ENCODE measurements around the gene CPNE2.
"Not testable (repeated sequence)": the region's sequence is repeated elsewhere in the genome, so short reads cannot be mapped to it uniquely, and the experiment has no call there.

Gene CPNE2

GRCh38 chr16:57187902-57188710 is 95.7 kb downstream of the CPNE2 start:
- H3K14ac ChIP-seq (ENCODE audit: low read length); H2BK5ac ChIP-seq (ENCODE audit: low read length); H2AK5ac ChIP-seq (ENCODE audit: low read depth, low read length); H4K91ac ChIP-seq (ENCODE audit: low read depth, low read length, poor library complexity); H3K9me3 ChIP-seq (replicated peaks in 1 of 2; ENCODE audit: control insufficient read depth in 2 of 2, insufficient read depth in 1 of 2, low read depth in 1 of 2, low read length in 2 of 2); H3K27me3 ChIP-seq (ENCODE audit: control insufficient read depth in 3 of 3, insufficient read depth in 3 of 3, low read depth in 1 of 3, low read length in 3 of 3); H2BK12ac ChIP-seq (ENCODE audit: low read length); H3K9ac ChIP-seq (ENCODE audit: low read depth, low read length, poor library complexity); H3K18ac ChIP-seq (ENCODE audit: low read length); H3K27ac ChIP-seq (replicated peaks; ENCODE audit: low read length); H2BK120ac ChIP-seq (ENCODE audit: low read depth, low read length); H3K23ac ChIP-seq (ENCODE audit: low read depth, low read length, poor library complexity); H2BK15ac ChIP-seq (ENCODE audit: low read length); DNase-seq (ENCODE audit: low spot score); H3K4ac ChIP-seq (ENCODE audit: low read length); H2AFZ ChIP-seq (ENCODE audit: low read length); H4K8ac ChIP-seq (ENCODE audit: low read depth, low read length): not testable (repeated sequence)
- peak overlapping the region in 1 of 2 donors; percentile 78 for H3K4me3 ChIP-seq (ENCODE audit: low read length in 2 of 2)
- peaks cover 0 to 21% of the 10 kb centered on the region in 2 donors for H3K36me3 ChIP-seq (replicated peaks in 1 of 2; ENCODE audit: control insufficient read depth in 2 of 2, insufficient read depth in 2 of 2, low read length in 2 of 2)
- H3K79me1 ChIP-seq (ENCODE audit: low read depth, low read length), result peaks cover 10% of the 10 kb centered on the region
- 100% methylated on average over 3 of the region's 18 CpGs; no CpG with 5 or more reads in 1 of the 2 donors for WGBS, 2 donors (ENCODE audit: extremely low coverage in 2 of 2, insufficient read length in 2 of 2, insufficient replicate concordance in 1 of 2)
- peaks cover 2 to 16% of the 10 kb centered on the region in 2 donors for H3K4me1 ChIP-seq (ENCODE audit: control insufficient read depth in 2 of 2, insufficient read depth in 1 of 2, low read depth in 1 of 2, low read length in 2 of 2)
- H3K4me2 ChIP-seq (ENCODE audit: insufficient read depth, low read length, poor library complexity, severe bottlenecking), result peak overlapping the region; percentile 71

GRCh38 chr16:57188711-57189002 is 96.3 kb downstream of the CPNE2 start:
- H2BK15ac ChIP-seq (ENCODE audit: low read length), result no peak overlapping the region
- H3K27ac ChIP-seq (replicated peaks; ENCODE audit: low read length), result no peak overlapping the region
- H3K4me2 ChIP-seq (ENCODE audit: insufficient read depth, low read length, poor library complexity, severe bottlenecking), result no peak overlapping the region
- no peak overlapping the region for H2AK5ac ChIP-seq (ENCODE audit: low read depth, low read length)
- H3K4me3 ChIP-seq (ENCODE audit: low read length in 2 of 2), result no peak overlapping the region
- peaks cover 2 to 16% of the 10 kb centered on the region in 2 donors for H3K4me1 ChIP-seq (ENCODE audit: control insufficient read depth in 2 of 2, insufficient read depth in 1 of 2, low read depth in 1 of 2, low read length in 2 of 2)
- H2BK120ac ChIP-seq (ENCODE audit: low read depth, low read length), result no peak overlapping the region
- H2BK12ac ChIP-seq (ENCODE audit: low read length), result no peak overlapping the region
- H3K18ac ChIP-seq (ENCODE audit: low read length), result no peak overlapping the region
- no peak overlapping the region for H2BK5ac ChIP-seq (ENCODE audit: low read length)
- no peak overlapping the region for H3K9ac ChIP-seq (ENCODE audit: low read depth, low read length, poor library complexity)
- H4K8ac ChIP-seq (ENCODE audit: low read depth, low read length), result no peak overlapping the region
- DNase-seq (ENCODE audit: low spot score), result no peak
- no peak overlapping the region for H2AFZ ChIP-seq (ENCODE audit: low read length)
- no peaks in the 10 kb centered on the region for H3K9me3 ChIP-seq (replicated peaks in 1 of 2; ENCODE audit: control insufficient read depth in 2 of 2, insufficient read depth in 1 of 2, low read depth in 1 of 2, low read length in 2 of 2)
- H3K79me1 ChIP-seq (ENCODE audit: low read depth, low read length), result peaks cover 10% of the 10 kb centered on the region
- no peaks in the 10 kb centered on the region for H3K27me3 ChIP-seq (ENCODE audit: control insufficient read depth in 3 of 3, insufficient read depth in 3 of 3, low read depth in 1 of 3, low read length in 3 of 3)
- no peak overlapping the region for H3K4ac ChIP-seq (ENCODE audit: low read length)
- H3K14ac ChIP-seq (ENCODE audit: low read length), result no peak overlapping the region
- no peak overlapping the region for H4K91ac ChIP-seq (ENCODE audit: low read depth, low read length, poor library complexity)
- peaks cover 0 to 21% of the 10 kb centered on the region in 2 donors for H3K36me3 ChIP-seq (replicated peaks in 1 of 2; ENCODE audit: control insufficient read depth in 2 of 2, insufficient read depth in 2 of 2, low read length in 2 of 2)
- no CpG with 5 or more reads among the region's 9 CpGs for WGBS, 2 donors (ENCODE audit: extremely low coverage in 2 of 2, insufficient read length in 2 of 2, insufficient replicate concordance in 1 of 2)
- H3K23ac ChIP-seq (ENCODE audit: low read depth, low read length, poor library complexity), result no peak overlapping the region

- H3K4me1 ChIP-seq (ENCODE audit: control insufficient read depth in 2 of 2, insufficient read depth in 1 of 2, low read depth in 1 of 2, low read length in 2 of 2); H3K27ac ChIP-seq (replicated peaks; ENCODE audit: low read length); H3K23ac ChIP-seq (ENCODE audit: low read depth, low read length, poor library complexity); H3K27me3 ChIP-seq (ENCODE audit: control insufficient read depth in 3 of 3, insufficient read depth in 3 of 3, low read depth in 1 of 3, low read length in 3 of 3); H2BK12ac ChIP-seq (ENCODE audit: low read length); DNase-seq (ENCODE audit: low spot score); H3K9me3 ChIP-seq (replicated peaks in 1 of 2; ENCODE audit: control insufficient read depth in 2 of 2, insufficient read depth in 1 of 2, low read depth in 1 of 2, low read length in 2 of 2); H3K18ac ChIP-seq (ENCODE audit: low read length); H4K91ac ChIP-seq (ENCODE audit: low read depth, low read length, poor library complexity); H3K4me2 ChIP-seq (ENCODE audit: insufficient read depth, low read length, poor library complexity, severe bottlenecking); H2AFZ ChIP-seq (ENCODE audit: low read length); H4K8ac ChIP-seq (ENCODE audit: low read depth, low read length); H2AK5ac ChIP-seq (ENCODE audit: low read depth, low read length); H3K14ac ChIP-seq (ENCODE audit: low read length); H2BK15ac ChIP-seq (ENCODE audit: low read length); H3K4ac ChIP-seq (ENCODE audit: low read length); H3K9ac ChIP-seq (ENCODE audit: low read depth, low read length, poor library complexity); H2BK5ac ChIP-seq (ENCODE audit: low read length); H2BK120ac ChIP-seq (ENCODE audit: low read depth, low read length); H3K4me3 ChIP-seq (ENCODE audit: low read length in 2 of 2): not testable (repeated sequence)
- Histone ChIP-seq H3K79me1 (ENCODE audit: low read depth, low read length) (peaks cover 10% of the 10 kb centered on the region), H3K36me3 (replicated peaks in 1 of 2; ENCODE audit: control insufficient read depth in 2 of 2, insufficient read depth in 2 of 2, low read length in 2 of 2) (peaks cover 0 to 23% of the 10 kb centered on the region in 2 donors)
- no CpG with 5 or more reads among the region's 4 CpGs for WGBS, 2 donors (ENCODE audit: extremely low coverage in 2 of 2, insufficient read length in 2 of 2, insufficient replicate concordance in 1 of 2)
Observed at GRCh38 chr16:57189527-57189926, 97.1 kb downstream of the CPNE2 start.

GRCh38 chr16:57190136-57190535 is 97.8 kb downstream of the CPNE2 start:
- Histone ChIP-seq H2AFZ (ENCODE audit: low read length) (no peak overlapping the region), H3K4ac (ENCODE audit: low read length) (no peak overlapping the region), H3K4me1 (ENCODE audit: control insufficient read depth in 2 of 2, insufficient read depth in 1 of 2, low read depth in 1 of 2, low read length in 2 of 2) (peaks cover under 1 to 4% of the 10 kb centered on the region in 2 donors), H2BK120ac (ENCODE audit: low read depth, low read length) (no peak overlapping the region), H2BK15ac (ENCODE audit: low read length) (no peak overlapping the region), H3K4me2 (ENCODE audit: insufficient read depth, low read length, poor library complexity, severe bottlenecking) (no peak overlapping the region), H4K8ac (ENCODE audit: low read depth, low read length) (no peak overlapping the region), H3K9ac (ENCODE audit: low read depth, low read length, poor library complexity) (no peak overlapping the region), H3K27ac (replicated peaks; ENCODE audit: low read length) (no peak overlapping the region), H3K79me1 (ENCODE audit: low read depth, low read length) (peaks cover 10% of the 10 kb centered on the region), H4K91ac (ENCODE audit: low read depth, low read length, poor library complexity) (no peak overlapping the region), H2AK5ac (ENCODE audit: low read depth, low read length) (no peak overlapping the region), H3K27me3 (ENCODE audit: control insufficient read depth in 3 of 3, insufficient read depth in 3 of 3, low read depth in 1 of 3, low read length in 3 of 3) (no peaks in the 10 kb centered on the region), H3K4me3 (ENCODE audit: low read length in 2 of 2) (no peak overlapping the region), H3K18ac (ENCODE audit: low read length) (no peak overlapping the region), H2BK12ac (ENCODE audit: low read length) (no peak overlapping the region), H3K36me3 (replicated peaks in 1 of 2; ENCODE audit: control insufficient read depth in 2 of 2, insufficient read depth in 2 of 2, low read length in 2 of 2) (peaks cover 0 to 28% of the 10 kb centered on the region in 2 donors), H3K9me3 (replicated peaks in 1 of 2; ENCODE audit: control insufficient read depth in 2 of 2, insufficient read depth in 1 of 2, low read depth in 1 of 2, low read length in 2 of 2) (peaks cover 0 to 3% of the 10 kb centered on the region in 2 donors), H2BK5ac (ENCODE audit: low read length) (no peak overlapping the region), H3K14ac (ENCODE audit: low read length) (no peak overlapping the region), H3K23ac (ENCODE audit: low read depth, low read length, poor library complexity) (no peak overlapping the region)
- WGBS, 2 donors (ENCODE audit: extremely low coverage in 2 of 2, insufficient read length in 2 of 2, insufficient replicate concordance in 1 of 2), result no CpG with 5 or more reads among the region's 2 CpGs
- no peak for DNase-seq (ENCODE audit: low spot score)

Data from neuronal stem cell (in vitro differentiated cells).